GM12878 (cell line): Measurements from ENCODE around the gene NAMPT. TPM values are rescaled to one million over a fixed set of nuclear protein-coding genes. Genes with fewer than 3 reads are reported as not detected.

Experiments used
- ATAC-seq: fragments of 200-7000 bp; cut with Tn5 transposase; 3 replicates; pipeline ENCODE4 v1.9.1; 2020; ENCODE audit warnings: mild to moderate bottlenecking, moderate library complexity
- BruUV-seq: library from RNA; stranded (reverse); fragments of 400-500 nt; replicated peaks from 2 replicates; lab custom pipeline; 2021; lab: Mats Ljungman, UMichigan
- CTCF ChIA-PET: fragments of 300-600 bp; sonication (Branson Sonifier 250); formaldehyde crosslinking; extraction: SDS; loops from one replicate; lab custom pipeline; 2021; ENCODE audit warnings: inconsistent platforms; lab: Yijun Ruan, JAX
- POLR2A ChIA-PET: fragments of 350-600 bp; formaldehyde crosslinking; extraction: SDS; loops from one replicate; lab custom pipeline; 2021; ENCODE audit warnings: inconsistent platforms; lab: Charles Lee
- RAD21 ChIA-PET: fragments of 300-600 bp; sonication (Branson Sonifier 250); formaldehyde crosslinking; loops from one replicate; lab custom pipeline; 2023; ENCODE audit warnings: antibody characterized with exemption; ENCODE audit not compliant: unreplicated experiment; lab: Charles Lee
- SMC1A ChIA-PET: fragments of 300-600 bp; sonication (Branson Sonifier 250); formaldehyde crosslinking; loops from one replicate; lab custom pipeline; 2023; ENCODE audit not compliant: unreplicated experiment, uncharacterized antibody; lab: Charles Lee
- DNase-seq: peaks from one replicate; pipeline ENCODE4 v3.0.0-alpha.2; 2011; ENCODE audit warnings: low read depth, low spot score
- FAIRE-seq: peaks from 3 replicates; lab custom pipeline; 2011; peaks lifted over from hg19 to GRCh38; lab: Jason Lieb, UNC
- H2AFZ ChIP-seq: 2 replicates; pipeline ENCODE4 v1.6.0; 2011; ENCODE audit warnings: low read depth, low read length, control low read depth; ENCODE audit not compliant: control insufficient read depth
- H3K27ac ChIP-seq: 2 replicates; pipeline ENCODE4 v1.5.1; 2011; ENCODE audit warnings: control low read depth; ENCODE audit not compliant: control insufficient read depth, insufficient read depth
- H3K27me3 ChIP-seq, 2 experiments: replicated peaks in 1 of 2; 2 replicates each; pipeline versions ENCODE4 v1.6.0 to v1.6.1; 2011; ENCODE audit warnings: low read length in 1 of 2; ENCODE audit not compliant: control insufficient read depth in 2 of 2, insufficient read depth in 2 of 2
- H3K36me3 ChIP-seq, 2 experiments: 2 replicates each; pipeline ENCODE4 v1.5.1; 2011; ENCODE audit warnings: low read length in 1 of 2; ENCODE audit not compliant: control insufficient read depth in 2 of 2, insufficient read depth in 2 of 2
- H3K4me1 ChIP-seq: 2 replicates; pipeline ENCODE4 v1.6.1; 2011; ENCODE audit warnings: mild to moderate bottlenecking, low read length, moderate library complexity, mixed read lengths; ENCODE audit not compliant: control insufficient read depth, insufficient read depth
- H3K4me2 ChIP-seq: 2 replicates; pipeline ENCODE4 v1.6.0; 2011; ENCODE audit warnings: control low read depth; ENCODE audit not compliant: control insufficient read depth, insufficient read depth
- H3K4me3 ChIP-seq: fragments of 200-600 bp; sonication (generic); 2 replicates; pipeline ENCODE4 v1.5.1; 2016
- H3K79me2 ChIP-seq: 2 replicates; pipeline ENCODE4 v1.6.0; 2011; ENCODE audit warnings: low read length; ENCODE audit not compliant: control insufficient read depth, insufficient read depth
- H3K9ac ChIP-seq: 2 replicates; pipeline ENCODE4 v1.8.0; 2011; ENCODE audit warnings: low read length, control low read depth, mixed read lengths; ENCODE audit not compliant: control insufficient read depth, insufficient read depth
- H3K9me3 ChIP-seq: replicated peaks from 3 replicates; pipeline ENCODE4 v1.5.1; 2011; ENCODE audit warnings: mild to moderate bottlenecking, low read length; ENCODE audit not compliant: control insufficient read depth, insufficient read depth
- H4K20me1 ChIP-seq: 2 replicates; pipeline ENCODE4 v1.6.0; 2011; ENCODE audit not compliant: control insufficient read depth, insufficient read depth
- NFXL1 ChIP-seq: fragments of 450-650 bp; IDR thresholded peaks from 2 replicates; pipeline ENCODE4 v1.6.1; 2017; ENCODE audit warnings: antibody characterized with exemption, mild to moderate bottlenecking, borderline replicate concordance
- SMC3 ChIP-seq: IDR thresholded peaks from 2 replicates; pipeline ENCODE4 v1.6.1; 2011; ENCODE audit warnings: low read length, improper control_type of control experiment, borderline replicate concordance
- WGBS: methylation state at CpG from one replicate; pipeline ENCODE4 v1.1.6; 2016; ENCODE audit warnings: low lambda C conversion rate; ENCODE audit not compliant: insufficient replicate concordance, insufficient coverage; ENCODE audit errors: missing lambda C conversion rate; 5-methylcytosine and 5-hydroxymethylcytosine counted together
- in situ Hi-C: fragments of 300-500 bp; cut with MboI; formaldehyde crosslinking; loops from 9 replicates; pipeline ENCODE4 v1.14.3; 2018; ENCODE audit warnings: mixed read lengths
- intact Hi-C: fragments of 100-400 bp; cut with micrococcal nuclease; formaldehyde crosslinking; loops from one replicate; pipeline ENCODE4 v1.14.2; 2022; ENCODE audit not compliant: unreplicated experiment
- polyA plus RNA-seq, 11 experiments: library from polyadenylated mRNA; depleted of rRNA in 4 of 11; unstranded in 6 of 11; stranded (reverse) in 5 of 11; fragments of >200 nt; fragmentation: Nextera tagmentation in 4 of 11; fragmentation: Illumina TruSeq in 1 of 11; extraction: Ambion mirVana in 4 of 11; extraction: Trizol in 1 of 11; gene quantifications; 1 replicate in 1 of 11; 2 replicates in 10 of 11; pipeline versions ENCODE4 v1.2.1 to v1.2.3, GENCODE V29; 2011 to 2016; ENCODE audit warnings: inconsistent platforms in 2 of 11, missing spikeins in 2 of 11, low read depth in 1 of 11
- total RNA-seq, 4 experiments: library from RNA; depleted of rRNA in 3 of 4; stranded (reverse); fragments of >200 nt in 3 of 4; fragmentation: Illumina TruSeq in 1 of 4; extraction: Trizol in 1 of 4; gene quantifications; 2 replicates each; pipeline versions ENCODE4 v1.2.1 to v1.2.3, GENCODE V29; 2013 to 2021
- TF ChIP-seq, protein P1 (sequence below): fragments of 450-650 bp; formaldehyde crosslinking; IDR thresholded peaks from 2 replicates; pipeline ENCODE4 v1.4.0; 2020; ENCODE audit warnings: mild to moderate bottlenecking, moderate library complexity
- TF ChIP-seq, protein P2 (sequence below): fragments of 450-650 bp; IDR thresholded peaks from 2 replicates; pipeline ENCODE4 v1.6.1; 2017; ENCODE audit warnings: mild to moderate bottlenecking, moderate library complexity
- TF ChIP-seq, protein P3 (sequence below): fragments of 450-650 bp; IDR thresholded peaks from 2 replicates; pipeline ENCODE4 v1.6.1; 2017; ENCODE audit warnings: mild to moderate bottlenecking, moderate library complexity

NAMPT gene
- total and polyA plus RNA-seq, 10 of the 15 experiments (the other 5 are each of a cell fraction or from before 2014, with no cell fraction given): 28.3 to 173 (median 75.0) TPM

DNA sequence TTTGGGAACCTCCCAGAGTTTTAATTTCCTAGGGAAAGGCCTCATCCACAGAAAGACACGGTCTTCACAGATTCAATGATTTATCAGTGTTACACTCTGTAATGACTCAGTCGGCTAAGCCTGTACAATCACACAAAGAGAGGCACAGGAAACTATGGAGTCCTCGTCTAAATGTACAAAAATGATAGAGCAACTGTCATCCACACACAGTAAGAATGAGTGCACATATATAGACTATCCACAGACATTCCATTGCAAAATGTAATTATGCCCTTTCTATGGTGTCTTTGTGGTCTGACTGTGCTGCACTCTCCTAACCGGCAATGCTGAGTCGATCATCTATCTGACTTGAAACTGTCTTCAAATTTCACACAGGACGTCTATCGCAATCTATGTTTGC, 3.5 kb upstream of the NAMPT start:
- in situ Hi-C loops (loop anchor here (5.0 to 25.0 kb wide), 2 partner anchors 54 to 1276 kb away; partner anchors contain the start of gene KMT2E), intact Hi-C loops (loop anchor here (10.0 kb wide), 1 partner anchor 1273 kb away; the partner anchor contains the start of gene KMT2E)
- CTCF ChIA-PET: interaction anchor here (1.0 to 1.7 kb wide), 4 partner anchors 17 to 77 kb away, joined by 3 to 4 read pairs (median 4); no protein-coding TSS in a partner anchor
- H3K4me3 ChIP-seq: no peak overlapping the region
- DNase-seq (no peak), FAIRE-seq (no peak), ATAC-seq (no peak)
- H3K9me3 ChIP-seq: no peaks in the 10 kb centered on the region; the same call in 2 of the 3 replicates
- no peak overlapping the region for H2AFZ ChIP-seq
- BruUV-seq: no TSS peak
- peaks cover 18% of the 10 kb centered on the region for H3K79me2 ChIP-seq
- SMC1A ChIA-PET: interaction anchor here (0.6 to 4.7 kb wide), 7 partner anchors 16 to 128 kb away, joined by 3 to 60 read pairs (median 3); no protein-coding TSS in a partner anchor
- 85% methylated on average over 7 of the region's 7 CpGs for WGBS
- no peak overlapping the region for H3K27ac ChIP-seq
- RAD21 ChIA-PET: interaction anchor here (1.2 to 7.8 kb wide), 3 partner anchors 58 to 174 kb away, joined by 5 to 87 read pairs (median 58); no protein-coding TSS in a partner anchor
- no peaks in the 10 kb centered on the region for H4K20me1 ChIP-seq
- no peak overlapping the region for H3K4me2 ChIP-seq
- POLR2A ChIA-PET: no interaction called here
- no peak overlapping the region for H3K9ac ChIP-seq
- TF ChIP-seq, protein P1, sequence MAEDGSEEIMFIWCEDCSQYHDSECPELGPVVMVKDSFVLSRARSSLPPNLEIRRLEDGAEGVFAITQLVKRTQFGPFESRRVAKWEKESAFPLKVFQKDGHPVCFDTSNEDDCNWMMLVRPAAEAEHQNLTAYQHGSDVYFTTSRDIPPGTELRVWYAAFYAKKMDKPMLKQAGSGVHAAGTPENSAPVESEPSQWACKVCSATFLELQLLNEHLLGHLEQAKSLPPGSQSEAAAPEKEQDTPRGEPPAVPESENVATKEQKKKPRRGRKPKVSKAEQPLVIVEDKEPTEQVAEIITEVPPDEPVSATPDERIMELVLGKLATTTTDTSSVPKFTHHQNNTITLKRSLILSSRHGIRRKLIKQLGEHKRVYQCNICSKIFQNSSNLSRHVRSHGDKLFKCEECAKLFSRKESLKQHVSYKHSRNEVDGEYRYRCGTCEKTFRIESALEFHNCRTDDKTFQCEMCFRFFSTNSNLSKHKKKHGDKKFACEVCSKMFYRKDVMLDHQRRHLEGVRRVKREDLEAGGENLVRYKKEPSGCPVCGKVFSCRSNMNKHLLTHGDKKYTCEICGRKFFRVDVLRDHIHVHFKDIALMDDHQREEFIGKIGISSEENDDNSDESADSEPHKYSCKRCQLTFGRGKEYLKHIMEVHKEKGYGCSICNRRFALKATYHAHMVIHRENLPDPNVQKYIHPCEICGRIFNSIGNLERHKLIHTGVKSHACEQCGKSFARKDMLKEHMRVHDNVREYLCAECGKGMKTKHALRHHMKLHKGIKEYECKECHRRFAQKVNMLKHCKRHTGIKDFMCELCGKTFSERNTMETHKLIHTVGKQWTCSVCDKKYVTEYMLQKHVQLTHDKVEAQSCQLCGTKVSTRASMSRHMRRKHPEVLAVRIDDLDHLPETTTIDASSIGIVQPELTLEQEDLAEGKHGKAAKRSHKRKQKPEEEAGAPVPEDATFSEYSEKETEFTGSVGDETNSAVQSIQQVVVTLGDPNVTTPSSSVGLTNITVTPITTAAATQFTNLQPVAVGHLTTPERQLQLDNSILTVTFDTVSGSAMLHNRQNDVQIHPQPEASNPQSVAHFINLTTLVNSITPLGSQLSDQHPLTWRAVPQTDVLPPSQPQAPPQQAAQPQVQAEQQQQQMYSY (CRISPR knock-in tag): no peak
- TF ChIP-seq NFXL1 (no peak), SMC3 (no peak)
- TF ChIP-seq, protein P2, sequence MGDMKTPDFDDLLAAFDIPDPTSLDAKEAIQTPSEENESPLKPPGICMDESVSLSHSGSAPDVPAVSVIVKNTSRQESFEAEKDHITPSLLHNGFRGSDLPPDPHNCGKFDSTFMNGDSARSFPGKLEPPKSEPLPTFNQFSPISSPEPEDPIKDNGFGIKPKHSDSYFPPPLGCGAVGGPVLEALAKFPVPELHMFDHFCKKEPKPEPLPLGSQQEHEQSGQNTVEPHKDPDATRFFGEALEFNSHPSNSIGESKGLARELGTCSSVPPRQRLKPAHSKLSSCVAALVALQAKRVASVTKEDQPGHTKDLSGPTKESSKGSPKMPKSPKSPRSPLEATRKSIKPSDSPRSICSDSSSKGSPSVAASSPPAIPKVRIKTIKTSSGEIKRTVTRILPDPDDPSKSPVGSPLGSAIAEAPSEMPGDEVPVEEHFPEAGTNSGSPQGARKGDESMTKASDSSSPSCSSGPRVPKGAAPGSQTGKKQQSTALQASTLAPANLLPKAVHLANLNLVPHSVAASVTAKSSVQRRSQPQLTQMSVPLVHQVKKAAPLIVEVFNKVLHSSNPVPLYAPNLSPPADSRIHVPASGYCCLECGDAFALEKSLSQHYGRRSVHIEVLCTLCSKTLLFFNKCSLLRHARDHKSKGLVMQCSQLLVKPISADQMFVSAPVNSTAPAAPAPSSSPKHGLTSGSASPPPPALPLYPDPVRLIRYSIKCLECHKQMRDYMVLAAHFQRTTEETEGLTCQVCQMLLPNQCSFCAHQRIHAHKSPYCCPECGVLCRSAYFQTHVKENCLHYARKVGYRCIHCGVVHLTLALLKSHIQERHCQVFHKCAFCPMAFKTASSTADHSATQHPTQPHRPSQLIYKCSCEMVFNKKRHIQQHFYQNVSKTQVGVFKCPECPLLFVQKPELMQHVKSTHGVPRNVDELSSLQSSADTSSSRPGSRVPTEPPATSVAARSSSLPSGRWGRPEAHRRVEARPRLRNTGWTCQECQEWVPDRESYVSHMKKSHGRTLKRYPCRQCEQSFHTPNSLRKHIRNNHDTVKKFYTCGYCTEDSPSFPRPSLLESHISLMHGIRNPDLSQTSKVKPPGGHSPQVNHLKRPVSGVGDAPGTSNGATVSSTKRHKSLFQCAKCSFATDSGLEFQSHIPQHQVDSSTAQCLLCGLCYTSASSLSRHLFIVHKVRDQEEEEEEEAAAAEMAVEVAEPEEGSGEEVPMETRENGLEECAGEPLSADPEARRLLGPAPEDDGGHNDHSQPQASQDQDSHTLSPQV: no peak
- TF ChIP-seq, protein P3, sequence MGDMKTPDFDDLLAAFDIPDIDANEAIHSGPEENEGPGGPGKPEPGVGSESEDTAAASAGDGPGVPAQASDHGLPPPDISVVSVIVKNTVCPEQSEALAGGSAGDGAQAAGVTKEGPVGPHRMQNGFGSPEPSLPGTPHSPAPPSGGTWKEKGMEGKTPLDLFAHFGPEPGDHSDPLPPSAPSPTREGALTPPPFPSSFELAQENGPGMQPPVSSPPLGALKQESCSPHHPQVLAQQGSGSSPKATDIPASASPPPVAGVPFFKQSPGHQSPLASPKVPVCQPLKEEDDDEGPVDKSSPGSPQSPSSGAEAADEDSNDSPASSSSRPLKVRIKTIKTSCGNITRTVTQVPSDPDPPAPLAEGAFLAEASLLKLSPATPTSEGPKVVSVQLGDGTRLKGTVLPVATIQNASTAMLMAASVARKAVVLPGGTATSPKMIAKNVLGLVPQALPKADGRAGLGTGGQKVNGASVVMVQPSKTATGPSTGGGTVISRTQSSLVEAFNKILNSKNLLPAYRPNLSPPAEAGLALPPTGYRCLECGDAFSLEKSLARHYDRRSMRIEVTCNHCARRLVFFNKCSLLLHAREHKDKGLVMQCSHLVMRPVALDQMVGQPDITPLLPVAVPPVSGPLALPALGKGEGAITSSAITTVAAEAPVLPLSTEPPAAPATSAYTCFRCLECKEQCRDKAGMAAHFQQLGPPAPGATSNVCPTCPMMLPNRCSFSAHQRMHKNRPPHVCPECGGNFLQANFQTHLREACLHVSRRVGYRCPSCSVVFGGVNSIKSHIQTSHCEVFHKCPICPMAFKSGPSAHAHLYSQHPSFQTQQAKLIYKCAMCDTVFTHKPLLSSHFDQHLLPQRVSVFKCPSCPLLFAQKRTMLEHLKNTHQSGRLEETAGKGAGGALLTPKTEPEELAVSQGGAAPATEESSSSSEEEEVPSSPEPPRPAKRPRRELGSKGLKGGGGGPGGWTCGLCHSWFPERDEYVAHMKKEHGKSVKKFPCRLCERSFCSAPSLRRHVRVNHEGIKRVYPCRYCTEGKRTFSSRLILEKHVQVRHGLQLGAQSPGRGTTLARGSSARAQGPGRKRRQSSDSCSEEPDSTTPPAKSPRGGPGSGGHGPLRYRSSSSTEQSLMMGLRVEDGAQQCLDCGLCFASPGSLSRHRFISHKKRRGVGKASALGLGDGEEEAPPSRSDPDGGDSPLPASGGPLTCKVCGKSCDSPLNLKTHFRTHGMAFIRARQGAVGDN: no peak
- no peaks in the 10 kb centered on the region for H3K27me3 ChIP-seq
- H3K4me1 ChIP-seq: peaks cover 3% of the 10 kb centered on the region
- H3K36me3 ChIP-seq: no peaks in the 10 kb centered on the region
